CD14-positive monocyte (primary cell): Measurements from ENCODE around the gene LGI2. TPM values are rescaled to one million over a fixed set of nuclear protein-coding genes. Genes with fewer than 3 reads are reported as not detected.

ENCODE experiments used
- DNase-seq, 3 donors: peaks; one replicate each; pipeline ENCODE4 v3.0.0-alpha.2; 2011 to 2022
- H2AFZ ChIP-seq: 2 replicates; pipeline ENCODE4 v1.6.0; 2012; ENCODE audit warnings: mild to moderate bottlenecking, low read depth, low read length, inconsistent platforms; ENCODE audit not compliant: insufficient read depth, poor library complexity, severe bottlenecking
- H3K27ac ChIP-seq, 2 donors: 1 replicate in 1 of 2; 2 replicates in 1 of 2; pipeline ENCODE4 v1.5.1; 2012 to 2013; ENCODE audit warnings: low read length in 2 of 2, control low read depth in 1 of 2, inconsistent platforms in 1 of 2, low read depth in 1 of 2, mild to moderate bottlenecking in 1 of 2
- H3K27me3 ChIP-seq, 2 donors: one replicate each; pipeline versions ENCODE4 v1.6.0 to v1.6.1; 2011 to 2013; ENCODE audit warnings: low read length in 2 of 2; ENCODE audit not compliant: control insufficient read depth in 2 of 2, insufficient read depth in 2 of 2
- H3K36me3 ChIP-seq, 2 donors: replicated peaks in 1 of 2; 1 replicate in 1 of 2; 2 replicates in 1 of 2; pipeline versions ENCODE4 v1.5.1 to v1.6.1; 2012 to 2013; ENCODE audit warnings: low read length in 2 of 2, control low read depth in 1 of 2, inconsistent platforms in 1 of 2, mild to moderate bottlenecking in 1 of 2; ENCODE audit not compliant: insufficient read depth in 2 of 2, control insufficient read depth in 1 of 2
- H3K4me1 ChIP-seq, 2 donors: 1 replicate in 1 of 2; 2 replicates in 1 of 2; pipeline versions ENCODE4 v1.5.1 to v1.6.1; 2012 to 2013; ENCODE audit warnings: low read length in 2 of 2, control low read depth in 1 of 2, inconsistent platforms in 1 of 2, mild to moderate bottlenecking in 1 of 2, moderate library complexity in 1 of 2; ENCODE audit not compliant: insufficient read depth in 2 of 2, control insufficient read depth in 1 of 2
- H3K4me2 ChIP-seq: replicated peaks from 2 replicates; pipeline ENCODE3; 2012; ENCODE audit warnings: low read length, moderate library complexity, mild to moderate bottlenecking; ENCODE audit not compliant: poor library complexity, severe bottlenecking; ENCODE audit errors: extremely low read depth
- H3K4me3 ChIP-seq, 3 experiments: fragments of 200-600 bp in 1 of 3; sonication (generic) in 1 of 3; replicated peaks in 1 of 3; 1 replicate in 2 of 3; 2 replicates in 1 of 3; pipeline ENCODE4 v1.5.1; 2011 to 2013; ENCODE audit warnings: low read length in 3 of 3, mild to moderate bottlenecking in 3 of 3, control low read depth in 2 of 3, low read depth in 2 of 3, inconsistent platforms in 1 of 3, moderate library complexity in 1 of 3
- H3K79me2 ChIP-seq: 2 replicates; pipeline ENCODE4 v1.6.0; 2012; ENCODE audit warnings: mild to moderate bottlenecking, control low read depth, inconsistent platforms, low read length, moderate library complexity; ENCODE audit not compliant: insufficient read depth
- H3K9ac ChIP-seq: 2 replicates; pipeline ENCODE4 v1.6.0; 2017; ENCODE audit warnings: low read length, mild to moderate bottlenecking; ENCODE audit not compliant: insufficient read depth, poor library complexity, severe bottlenecking
- H3K9me3 ChIP-seq, 2 donors: replicated peaks in 1 of 2; 1 replicate in 1 of 2; 2 replicates in 1 of 2; pipeline versions ENCODE4 v1.5.1 to v1.6.1; 2012 to 2013; ENCODE audit warnings: low read length in 2 of 2, control low read depth in 1 of 2; ENCODE audit not compliant: control insufficient read depth in 1 of 2, insufficient read depth in 1 of 2
- H4K20me1 ChIP-seq: 2 replicates; pipeline ENCODE4 v1.6.0; 2012; ENCODE audit warnings: mild to moderate bottlenecking, low read length, control low read depth, moderate library complexity; ENCODE audit not compliant: insufficient read depth
- H3K27ac Mint-ChIP-seq, 7 donors: one replicate each; pipeline ENCODE4 v1.8.0; 2020; ENCODE audit warnings: mild to moderate bottlenecking in 7 of 7, mixed read lengths in 7 of 7, moderate library complexity in 6 of 7, inconsistent platforms in 2 of 7
- H3K27me3 Mint-ChIP-seq, 3 donors: one replicate each; pipeline ENCODE4 v1.8.0; 2021 to 2022; ENCODE audit warnings: low read depth in 3 of 3, mild to moderate bottlenecking in 3 of 3, mixed read lengths in 3 of 3, moderate library complexity in 3 of 3, inconsistent platforms in 1 of 3
- H3K36me3 Mint-ChIP-seq, 2 donors: one replicate each; pipeline ENCODE4 v1.8.0; 2020; ENCODE audit warnings: mixed read lengths in 2 of 2, inconsistent platforms in 1 of 2, mild to moderate bottlenecking in 1 of 2
- H3K4me1 Mint-ChIP-seq: one replicate; pipeline ENCODE4 v1.8.0; 2020; ENCODE audit warnings: mild to moderate bottlenecking, mixed read lengths
- H3K4me3 Mint-ChIP-seq, 2 donors: one replicate each; pipeline ENCODE4 v1.8.0; 2020; ENCODE audit warnings: mild to moderate bottlenecking in 2 of 2, mixed read lengths in 2 of 2, moderate library complexity in 1 of 2
- H3K9me3 Mint-ChIP-seq, 7 donors: one replicate each; pipeline ENCODE4 v1.8.0; 2020 to 2022; ENCODE audit warnings: mixed read lengths in 7 of 7, mild to moderate bottlenecking in 6 of 7, moderate library complexity in 6 of 7, inconsistent platforms in 2 of 7
- WGBS: methylation state at CpG from one replicate; pipeline ENCODE4 v1.1.5; 2013; ENCODE audit warnings: missing lambda C conversion rate; ENCODE audit not compliant: insufficient coverage; 5-methylcytosine and 5-hydroxymethylcytosine counted together
- intact Hi-C, 2 donors: fragments of 100-400 bp; cut with micrococcal nuclease; formaldehyde crosslinking; loops; one replicate each; pipeline versions ENCODE4 v1.15.0 to v1.15.1; 2023
- polyA plus RNA-seq, 3 donors: library from polyadenylated mRNA; depleted of rRNA in 1 of 3; unstranded in 2 of 3; stranded (reverse) in 1 of 3; fragments of 300-500 nt in 2 of 3; fragments of >200 nt in 1 of 3; fragmentation: Illumina TruSeq in 2 of 3; gene quantifications; 1 replicate in 2 of 3; 2 replicates in 1 of 3; pipeline ENCODE4 v1.2.3, GENCODE V29; 2012 to 2021
- TF ChIP-seq, protein P1 (sequence below): fragments of 200-600 bp; IDR thresholded peaks from one replicate; pipeline ENCODE4 v1.8.0; 2022; ENCODE audit warnings: antibody characterized with exemption, mild to moderate bottlenecking

The LGI2 gene
- polyA plus RNA-seq, 3 donors: 0.30 to 0.33 TPM; not detected in 1

DNA sequence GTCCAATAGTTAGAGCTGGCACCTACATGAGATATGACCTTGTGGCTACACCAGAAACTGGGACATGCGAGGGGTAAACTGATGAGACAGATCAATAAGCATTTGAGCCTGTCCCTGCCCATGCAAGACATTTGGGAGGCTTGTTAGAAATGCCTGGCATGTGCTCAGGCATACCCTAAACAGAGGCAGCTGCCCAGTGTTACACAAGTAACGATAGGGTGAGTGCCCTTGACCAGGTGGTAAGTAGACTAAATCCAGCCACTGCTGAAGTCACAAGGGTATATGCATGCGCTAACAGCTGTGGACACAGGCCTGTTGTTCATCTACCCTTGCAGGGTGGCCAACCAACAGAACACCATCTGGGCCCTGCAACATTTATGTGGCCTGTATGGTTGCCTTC lies 61.8 kb downstream of the LGI2 start:
- no peak overlapping the region for H3K9ac ChIP-seq
- TF ChIP-seq, protein P1, sequence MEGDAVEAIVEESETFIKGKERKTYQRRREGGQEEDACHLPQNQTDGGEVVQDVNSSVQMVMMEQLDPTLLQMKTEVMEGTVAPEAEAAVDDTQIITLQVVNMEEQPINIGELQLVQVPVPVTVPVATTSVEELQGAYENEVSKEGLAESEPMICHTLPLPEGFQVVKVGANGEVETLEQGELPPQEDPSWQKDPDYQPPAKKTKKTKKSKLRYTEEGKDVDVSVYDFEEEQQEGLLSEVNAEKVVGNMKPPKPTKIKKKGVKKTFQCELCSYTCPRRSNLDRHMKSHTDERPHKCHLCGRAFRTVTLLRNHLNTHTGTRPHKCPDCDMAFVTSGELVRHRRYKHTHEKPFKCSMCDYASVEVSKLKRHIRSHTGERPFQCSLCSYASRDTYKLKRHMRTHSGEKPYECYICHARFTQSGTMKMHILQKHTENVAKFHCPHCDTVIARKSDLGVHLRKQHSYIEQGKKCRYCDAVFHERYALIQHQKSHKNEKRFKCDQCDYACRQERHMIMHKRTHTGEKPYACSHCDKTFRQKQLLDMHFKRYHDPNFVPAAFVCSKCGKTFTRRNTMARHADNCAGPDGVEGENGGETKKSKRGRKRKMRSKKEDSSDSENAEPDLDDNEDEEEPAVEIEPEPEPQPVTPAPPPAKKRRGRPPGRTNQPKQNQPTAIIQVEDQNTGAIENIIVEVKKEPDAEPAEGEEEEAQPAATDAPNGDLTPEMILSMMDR: no peak
- 100% methylated on average over 3 of the region's 3 CpGs for whole genome bisulfite sequencing
- no peak overlapping the region for H3K4me3 ChIP-seq
- H3K36me3 Mint-ChIP-seq: peaks cover 0 to 4% of the 10 kb centered on the region in 2 donors
- no peak overlapping the region for H3K4me3 Mint-ChIP-seq
- no peak overlapping the region for H3K27ac ChIP-seq
- no peaks in the 10 kb centered on the region for H3K79me2 ChIP-seq
- no peaks in the 10 kb centered on the region for H4K20me1 ChIP-seq
- no peak overlapping the region for H3K27ac Mint-ChIP-seq
- H3K27me3 ChIP-seq: no peaks in the 10 kb centered on the region
- intact Hi-C loops: no loop called here
- DNase-seq: no peak
- no peaks in the 10 kb centered on the region for H3K36me3 ChIP-seq
- no peak overlapping the region for H2AFZ ChIP-seq
- peaks cover 11 to 22% of the 10 kb centered on the region in 2 donors for H3K9me3 ChIP-seq
- H3K4me2 ChIP-seq: no peak overlapping the region
- peaks cover 36% of the 10 kb centered on the region for H3K4me1 Mint-ChIP-seq
- H3K4me1 ChIP-seq: peaks cover 23 to 28% of the 10 kb centered on the region in 2 donors
- peaks cover 0 to 1% (median 0%) of the 10 kb centered on the region in 3 donors for H3K27me3 Mint-ChIP-seq
- H3K9me3 Mint-ChIP-seq: peaks cover 4 to 23% (median 18%) of the 10 kb centered on the region in 7 donors

DNA sequence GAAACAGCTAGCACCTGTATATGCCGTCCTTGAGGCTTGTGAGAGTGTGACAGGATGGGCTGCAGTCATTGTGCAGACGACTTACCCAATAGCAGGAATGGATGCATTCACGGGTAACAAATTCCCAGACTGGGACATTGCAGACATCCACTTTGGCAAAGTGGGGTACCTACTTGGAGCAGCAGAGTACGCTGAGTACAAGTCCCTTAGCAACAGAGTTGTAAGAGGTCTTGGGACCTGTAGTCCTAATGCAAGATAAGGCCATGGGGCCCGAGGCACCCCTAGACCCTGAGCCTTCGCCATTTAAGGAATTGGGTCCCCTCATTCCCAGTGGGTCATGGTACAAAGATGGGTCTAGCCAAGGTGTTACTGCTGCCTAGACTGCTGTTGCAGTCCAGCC lies 62.5 kb downstream of the LGI2 start:
- Histone ChIP-seq H4K20me1 (no peaks in the 10 kb centered on the region), H3K4me3 (no peak overlapping the region), H3K9me3 (peaks cover 11 to 25% of the 10 kb centered on the region in 2 donors), H3K27ac (no peak overlapping the region), H3K36me3 (no peaks in the 10 kb centered on the region), H3K27me3 (no peaks in the 10 kb centered on the region), H3K4me2 (no peak overlapping the region), H3K9ac (no peak overlapping the region), H3K79me2 (no peaks in the 10 kb centered on the region), H3K4me1 (peaks cover 16 to 20% of the 10 kb centered on the region in 2 donors), H2AFZ (no peak overlapping the region)
- H3K4me1 Mint-ChIP-seq: peaks cover 30% of the 10 kb centered on the region
- intact Hi-C loops: no loop called here
- no peak overlapping the region for H3K4me3 Mint-ChIP-seq
- peaks cover 0 to 1% (median 0%) of the 10 kb centered on the region in 3 donors for H3K27me3 Mint-ChIP-seq
- no peaks in the 10 kb centered on the region for H3K36me3 Mint-ChIP-seq
- WGBS: 95% methylated on average over 6 of the region's 6 CpGs
- H3K27ac Mint-ChIP-seq: no peak overlapping the region
- TF ChIP-seq, protein P1: no peak
- H3K9me3 Mint-ChIP-seq: peaks cover 4 to 25% (median 20%) of the 10 kb centered on the region in 7 donors
- no peak for DNase-seq
